GM23248 (cell line): ENCODE results near the gene QRICH2.

Source experiments
- EZH2 ChIP-seq: fragments of 200-600 bp; sonication (generic); IDR thresholded peaks from 2 replicates; pipeline ENCODE4 v1.6.1; 2018; ENCODE audit warnings: antibody characterized with exemption, mild to moderate bottlenecking; ENCODE audit not compliant: insufficient read depth, poor library complexity, severe bottlenecking
- EZH2phosphoT487 ChIP-seq: fragments of 200-600 bp; sonication (generic); IDR thresholded peaks from 2 replicates; pipeline ENCODE4 v1.6.1; 2018; ENCODE audit warnings: antibody characterized with exemption, moderate library complexity, mild to moderate bottlenecking, low read depth; ENCODE audit not compliant: insufficient read depth

- no peak for TF ChIP-seq EZH2
- TF ChIP-seq EZH2phosphoT487: no peak
Measured at GRCh38 chr17:76341301-76341700, 33.2 kb upstream of the QRICH2 start.
